ACC112 (cell line): ENCODE data around the gene EEF2K.
"Not testable (repeated sequence)": the region's sequence is repeated elsewhere in the genome, so short reads cannot be mapped to it uniquely, and the experiment has no call there.

ENCODE experiments used
- H2AFZ ChIP-seq: fragments of 200-600 bp; sonication (generic); one replicate; pipeline ENCODE4 v1.6.0; 2017; ENCODE audit warnings: antibody characterized with exemption, low read length; ENCODE audit not compliant: unreplicated experiment
- H3K27ac ChIP-seq: fragments of 200-600 bp; sonication (generic); 2 replicates; pipeline ENCODE4 v1.5.1; 2014; ENCODE audit warnings: low read depth, mild to moderate bottlenecking, antibody characterized with exemption, low read length, moderate library complexity
- H3K27me3 ChIP-seq: fragments of 200-600 bp; sonication (generic); 2 replicates; pipeline ENCODE4 v1.6.1; 2014; ENCODE audit warnings: mild to moderate bottlenecking, antibody characterized with exemption, low read length, moderate library complexity, mixed read lengths; ENCODE audit not compliant: insufficient read depth
- H3K36me3 ChIP-seq: fragments of 200-600 bp; sonication (generic); 2 replicates; pipeline ENCODE4 v1.6.1; 2016; ENCODE audit warnings: mild to moderate bottlenecking, antibody characterized with exemption, low read length, moderate library complexity, mixed read lengths; ENCODE audit not compliant: insufficient read depth
- H3K4me1 ChIP-seq: fragments of 200-600 bp; sonication (generic); one replicate; pipeline ENCODE4 v1.6.1; 2016; ENCODE audit warnings: low read length, mixed read lengths; ENCODE audit not compliant: insufficient read depth, unreplicated experiment, control insufficient read depth
- H3K4me3 ChIP-seq: fragments of 200-600 bp; sonication (generic); 2 replicates; pipeline ENCODE4 v1.5.1; 2014; ENCODE audit warnings: mild to moderate bottlenecking, low read depth, low read length
- H3K79me2 ChIP-seq: fragments of 200-600 bp; sonication (generic); one replicate; pipeline ENCODE4 v1.6.0; 2016; ENCODE audit warnings: low read length; ENCODE audit not compliant: control insufficient read depth, unreplicated experiment, insufficient read depth

Gene EEF2K

GRCh38 chr16:22190081-22190775, 15.8 kb upstream of the EEF2K start:
- Histone ChIP-seq H3K79me2 (no peaks in the 10 kb centered on the region), H3K27ac (no peak overlapping the region), H3K4me1 (peaks cover 19% of the 10 kb centered on the region), H3K4me3 (peak overlapping the region; percentile 80), H2AFZ (peak overlapping the region; percentile 72), H3K36me3 (no peaks in the 10 kb centered on the region), H3K27me3 (no peaks in the 10 kb centered on the region)

DNA sequence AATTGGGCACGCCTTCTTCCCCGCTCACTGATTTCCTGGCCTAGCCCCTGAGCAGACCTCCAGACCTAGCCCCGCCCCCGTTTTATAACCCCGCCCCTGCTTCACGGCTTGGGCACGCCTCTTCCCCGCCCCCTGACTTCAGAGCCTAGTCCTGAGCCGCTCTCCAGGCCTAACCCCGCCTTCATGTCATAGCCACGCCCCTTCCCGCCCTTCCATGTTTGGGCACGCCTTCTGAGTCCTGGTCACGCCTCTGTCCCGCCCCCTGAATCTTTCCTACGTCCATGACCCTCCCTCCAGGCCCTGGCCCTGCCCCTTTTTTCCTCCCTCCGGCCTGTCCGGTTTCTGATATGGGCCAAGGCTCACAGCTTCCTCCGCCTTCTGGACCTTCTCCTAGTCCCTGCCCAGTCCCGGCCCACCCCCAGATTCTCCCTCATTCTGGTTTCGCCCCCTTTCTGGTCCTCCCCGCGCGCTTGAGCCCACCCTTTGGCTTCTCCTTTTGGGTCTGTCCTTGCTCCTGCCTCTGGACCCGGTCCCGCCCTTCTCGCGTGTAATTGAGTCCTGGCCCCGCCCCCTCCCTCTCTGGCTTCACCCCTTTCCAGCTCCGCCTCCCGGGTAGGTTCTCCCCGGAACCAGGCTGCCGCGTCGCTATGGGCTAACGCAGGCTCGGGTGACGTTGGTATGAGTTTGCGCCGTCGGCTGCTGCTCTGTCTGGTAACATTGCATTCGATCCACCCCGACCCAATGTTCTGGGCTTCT, 15.1 kb upstream of the EEF2K start:
- H3K36me3 ChIP-seq: no peaks in the 10 kb centered on the region
- peaks cover 19% of the 10 kb centered on the region for H3K4me1 ChIP-seq
- H2AFZ ChIP-seq: peak overlapping the region; percentile 6
- H3K4me3 ChIP-seq: peak overlapping the region; percentile 72
- no peaks in the 10 kb centered on the region for H3K79me2 ChIP-seq
- H3K27me3 ChIP-seq: no peaks in the 10 kb centered on the region
- H3K27ac ChIP-seq: peak overlapping the region; percentile 90

DNA sequence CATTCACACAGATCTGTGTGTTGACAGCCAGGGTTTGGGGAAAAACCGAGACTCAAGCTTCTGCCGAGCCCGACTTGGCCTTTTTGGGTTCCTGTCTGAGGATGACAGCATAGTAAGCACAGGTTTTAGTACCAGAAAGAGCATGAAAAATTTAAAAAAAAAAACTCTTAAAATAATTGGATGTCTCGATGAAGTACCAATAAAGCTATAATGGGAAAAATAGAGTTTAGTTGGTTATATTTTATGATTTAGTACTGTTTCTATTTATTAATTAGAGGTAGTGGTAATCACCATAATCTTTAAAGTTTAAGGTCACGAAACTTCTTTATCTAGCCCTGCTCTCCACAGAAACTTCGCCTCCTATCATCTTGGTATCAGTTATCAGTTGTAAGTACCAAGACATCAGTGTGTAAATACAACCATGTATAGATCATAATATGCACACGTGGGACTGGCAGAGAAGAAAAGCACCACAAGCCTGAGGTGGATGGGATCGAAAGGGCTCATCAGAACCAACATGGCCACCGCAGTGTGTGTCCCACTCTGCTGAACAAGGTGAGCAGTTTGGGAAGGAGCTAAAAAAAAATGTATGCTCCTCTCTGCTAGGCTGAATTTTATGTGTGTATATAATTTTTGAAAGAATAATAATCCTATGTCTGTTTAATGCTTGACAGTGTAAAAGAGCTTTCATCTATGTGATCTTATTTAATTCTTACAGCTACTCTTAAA, 14.4 kb upstream of the EEF2K start:
- H3K27ac ChIP-seq: peak overlapping the region; percentile 90
- peaks cover 19% of the 10 kb centered on the region for H3K4me1 ChIP-seq
- peak overlapping the region; percentile 27 for H2AFZ ChIP-seq

GRCh38 chr16:22192261-22193062, 13.6 kb upstream of the EEF2K start:
- Histone ChIP-seq H3K36me3 (no peaks in the 10 kb centered on the region), H3K27ac (peak overlapping the region; percentile 90), H3K4me1 (peaks cover 19% of the 10 kb centered on the region), H3K4me3 (peak overlapping the region; percentile 72), H2AFZ (peak overlapping the region; percentile 41), H3K27me3 (no peaks in the 10 kb centered on the region), H3K79me2 (no peaks in the 10 kb centered on the region)

More for the DNA sequence above, 14.4 kb upstream of the EEF2K start:
- H3K4me3 ChIP-seq: peak overlapping the region; percentile 72
- no peaks in the 10 kb centered on the region for H3K27me3 ChIP-seq
- no peaks in the 10 kb centered on the region for H3K79me2 ChIP-seq
- H3K36me3 ChIP-seq: no peaks in the 10 kb centered on the region

DNA sequence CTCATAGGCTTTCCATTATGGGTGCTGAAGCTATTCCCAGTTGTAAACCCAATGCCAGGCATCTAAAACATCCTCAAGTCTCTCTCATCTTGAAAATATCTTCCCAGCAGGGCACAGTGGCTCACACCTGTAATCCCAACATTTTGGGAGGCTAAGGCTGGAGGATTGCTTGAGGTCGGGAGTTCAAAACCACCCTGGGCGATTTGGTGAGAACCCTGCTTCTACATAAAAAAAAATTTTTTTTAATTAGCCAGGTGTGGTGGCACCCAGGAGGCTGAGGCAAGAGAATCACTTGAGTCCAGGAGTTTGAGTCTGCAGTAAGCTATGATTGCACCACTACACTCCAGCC, 13.0 kb upstream of the EEF2K start:
- Histone ChIP-seq H3K27me3 (no peaks in the 10 kb centered on the region), H3K36me3 (no peaks in the 10 kb centered on the region), H3K79me2 (no peaks in the 10 kb centered on the region), H3K4me1 (peaks cover 19% of the 10 kb centered on the region), H3K4me3 (peak overlapping the region; percentile 72), H3K27ac (peak overlapping the region; percentile 90), H2AFZ (peak overlapping the region; percentile 41)

DNA sequence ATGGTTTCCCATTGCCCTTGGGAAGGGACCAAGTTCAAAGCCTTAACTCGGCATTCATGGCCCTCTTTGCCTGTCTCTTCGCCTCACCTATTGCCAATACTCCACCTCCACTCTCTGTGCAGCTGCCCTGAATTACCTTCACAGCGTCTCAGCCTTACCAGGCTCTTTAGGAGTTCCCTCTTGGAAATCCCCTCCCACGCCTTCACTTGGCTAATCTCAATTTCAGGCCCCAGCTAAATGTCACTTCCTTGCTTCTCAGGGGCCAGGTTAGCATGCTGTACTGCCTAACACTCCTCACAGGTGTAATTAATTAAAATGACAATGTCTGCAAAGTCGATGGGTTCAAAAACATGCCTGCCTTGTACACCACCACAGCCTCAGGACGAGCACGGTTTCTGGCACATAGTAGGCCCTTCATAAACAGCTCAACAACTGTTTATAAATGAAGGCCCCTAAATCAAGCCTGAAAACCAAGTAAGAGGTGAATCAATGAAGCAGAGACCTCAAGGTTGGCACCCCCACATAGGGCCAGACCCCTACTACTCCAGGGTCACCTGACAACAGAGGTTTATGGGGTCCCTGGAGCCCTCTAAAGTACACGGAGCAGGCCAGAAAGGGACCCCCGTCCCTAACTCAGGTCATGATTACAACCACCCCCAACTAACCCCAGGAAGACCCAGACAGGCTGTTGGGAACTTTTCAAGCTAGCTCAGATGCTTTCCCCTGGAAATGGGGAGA, 11.2 kb upstream of the EEF2K start:
- Histone ChIP-seq H3K36me3 (no peaks in the 10 kb centered on the region), H3K4me3 (no peak overlapping the region), H2AFZ (no peak overlapping the region), H3K79me2 (no peaks in the 10 kb centered on the region), H3K4me1 (peaks cover 22% of the 10 kb centered on the region), H3K27ac (no peak overlapping the region), H3K27me3 (no peaks in the 10 kb centered on the region)

DNA sequence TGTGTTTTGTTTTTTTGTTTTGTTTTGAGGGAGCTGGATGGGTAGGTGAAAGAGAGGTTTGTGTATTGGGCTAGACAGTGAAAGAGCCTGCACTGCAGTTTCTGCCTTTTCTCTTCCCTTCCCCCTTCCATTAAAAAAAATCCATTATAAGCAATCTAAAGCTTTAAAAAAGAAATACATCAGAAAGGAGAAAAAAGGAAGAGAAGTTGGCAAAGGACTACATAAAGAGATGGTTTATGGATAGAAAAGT, 10.7 kb upstream of the EEF2K start:
- H3K79me2 ChIP-seq: no peaks in the 10 kb centered on the region
- no peak overlapping the region for H3K27ac ChIP-seq
- H3K4me3 ChIP-seq: no peak overlapping the region
- H3K4me1 ChIP-seq: peaks cover 24% of the 10 kb centered on the region
- no peak overlapping the region for H2AFZ ChIP-seq
- H3K36me3 ChIP-seq: no peaks in the 10 kb centered on the region
- H3K27me3 ChIP-seq: no peaks in the 10 kb centered on the region

DNA sequence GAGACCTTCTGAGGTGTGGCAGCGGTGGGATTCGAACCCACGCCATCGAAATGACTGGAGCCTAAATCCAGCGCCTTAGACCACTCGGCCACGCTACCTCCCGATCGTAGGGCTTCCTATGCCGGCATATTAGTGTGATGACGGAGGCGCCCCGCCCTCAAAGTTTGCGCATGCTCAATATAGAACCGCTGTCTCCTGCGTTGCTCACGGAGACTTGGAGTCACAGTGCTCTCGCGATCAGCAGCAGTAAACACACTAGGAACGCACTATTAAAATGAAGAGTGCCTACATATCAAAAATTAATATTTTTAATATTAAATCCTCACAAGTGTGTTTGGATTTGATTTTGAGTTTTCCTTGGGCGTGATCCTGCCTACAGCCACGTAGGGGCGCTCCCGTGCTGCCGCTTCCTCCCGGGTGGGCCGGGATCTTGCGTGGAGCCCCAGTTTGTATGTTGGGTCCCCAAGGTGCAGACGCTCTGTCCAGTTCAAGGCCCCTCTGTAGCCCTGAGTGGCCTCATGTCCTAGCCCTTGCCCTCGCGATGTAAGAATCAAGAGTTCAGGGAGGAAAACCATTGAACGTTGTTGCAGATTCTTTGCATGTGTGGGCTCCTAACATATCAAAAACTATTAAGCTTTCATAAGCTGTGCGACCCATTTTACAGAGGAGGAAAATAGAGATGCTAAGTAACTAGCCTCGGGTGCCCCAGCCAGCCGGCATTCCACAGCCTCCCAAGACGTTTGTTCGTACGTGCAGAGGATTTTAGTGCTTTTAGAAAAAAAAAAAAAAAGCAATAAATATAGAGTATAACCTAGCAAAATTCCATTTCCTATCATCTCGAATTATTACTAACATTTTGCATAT, 10.2 kb upstream of the EEF2K start:
- H3K4me3 ChIP-seq: peak overlapping the region; percentile 79
- peaks cover 24% of the 10 kb centered on the region for H3K4me1 ChIP-seq
- no peaks in the 10 kb centered on the region for H3K36me3 ChIP-seq
- H3K79me2 ChIP-seq: no peaks in the 10 kb centered on the region
- no peaks in the 10 kb centered on the region for H3K27me3 ChIP-seq
- no peak overlapping the region for H3K27ac ChIP-seq
- peak overlapping the region; percentile 85 for H2AFZ ChIP-seq

GRCh38 chr16:22196559-22197168, 9.4 kb upstream of the EEF2K start:
- H2AFZ ChIP-seq, H3K36me3 ChIP-seq, H3K27ac ChIP-seq, H3K27me3 ChIP-seq, H3K79me2 ChIP-seq: not testable (repeated sequence)
- peak overlapping the region; percentile 79; the same call in 1 of the 2 replicates for H3K4me3 ChIP-seq
- H3K4me1 ChIP-seq: peaks cover 23% of the 10 kb centered on the region
